GM13977 (cell line): ENCODE results near the gene PTGR2.

Experiments
- DNase-seq: peaks from one replicate; pipeline ENCODE4 v3.0.0; 2012; ENCODE audit warnings: low spot score
- CTCF ChIP-seq: IDR thresholded peaks from 2 replicates; pipeline ENCODE4 v1.5.1; 2012; ENCODE audit warnings: mild to moderate bottlenecking, control low read depth; ENCODE audit not compliant: insufficient read depth; ENCODE audit errors: extremely low read depth, missing control alignments
- in situ Hi-C: fragments of 300-500 bp; cut with MboI; formaldehyde crosslinking; loops from one replicate; pipeline ENCODE4 v1.12.0; 2022; ENCODE audit warnings: low sequenced_read_pairs, low pct_unique_long_range_greater_than_20kb, mixed read lengths, inconsistent platforms; ENCODE audit not compliant: unreplicated experiment

The PTGR2 gene

GRCh38 chr14:73851567-73852382 lies at the start of gene PTGR2:
Gene PTGR2, plus strand, starts transcription at chr14:73851831. Its CDS starts 7,032 bp downstream, at chr14:73858863.
- in situ Hi-C loops: no loop called here
- no peak for TF ChIP-seq CTCF
- DNase-seq: peak; percentile 94

DNA sequence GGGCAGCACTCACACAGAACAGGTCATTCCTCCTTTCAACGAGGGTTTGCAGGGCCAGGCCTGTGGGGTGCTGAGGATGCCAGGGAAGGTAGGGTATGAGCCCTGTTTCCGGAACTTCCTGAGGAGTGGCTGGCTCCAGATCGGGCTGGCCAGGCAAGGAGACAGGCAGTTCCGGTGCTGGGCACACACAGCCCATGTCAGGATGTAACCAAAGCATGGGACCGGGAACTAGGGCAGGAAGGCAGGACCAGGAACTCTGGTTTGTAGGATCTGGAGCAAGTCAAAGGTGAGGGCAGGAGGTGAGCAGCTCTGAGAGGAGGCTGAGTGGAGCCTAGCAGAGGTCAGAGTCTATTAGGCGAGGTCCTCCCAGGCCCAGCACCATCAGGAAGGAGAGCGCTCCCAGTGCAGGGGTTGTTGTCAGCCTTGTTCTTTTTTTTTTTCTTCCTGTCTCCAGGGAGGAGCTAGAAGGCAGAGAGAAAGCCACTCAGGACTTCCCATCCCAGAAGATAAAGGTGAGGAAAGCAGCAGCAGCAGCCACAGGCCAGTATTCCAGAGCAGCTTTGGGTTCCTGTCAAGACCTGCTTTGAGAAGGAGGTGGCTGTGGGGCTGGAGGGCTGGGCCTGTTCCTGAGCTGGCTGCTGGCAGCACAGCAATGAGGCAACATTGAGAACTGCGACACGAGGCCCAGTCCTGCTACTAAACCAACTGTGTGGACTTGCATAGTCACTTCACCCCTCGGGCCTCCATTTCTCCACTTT lies 49.0 kb upstream of the PTGR2 start:
- in situ Hi-C loops: no loop called here
- no peak for DNase-seq
- no peak for TF ChIP-seq CTCF

DNA sequence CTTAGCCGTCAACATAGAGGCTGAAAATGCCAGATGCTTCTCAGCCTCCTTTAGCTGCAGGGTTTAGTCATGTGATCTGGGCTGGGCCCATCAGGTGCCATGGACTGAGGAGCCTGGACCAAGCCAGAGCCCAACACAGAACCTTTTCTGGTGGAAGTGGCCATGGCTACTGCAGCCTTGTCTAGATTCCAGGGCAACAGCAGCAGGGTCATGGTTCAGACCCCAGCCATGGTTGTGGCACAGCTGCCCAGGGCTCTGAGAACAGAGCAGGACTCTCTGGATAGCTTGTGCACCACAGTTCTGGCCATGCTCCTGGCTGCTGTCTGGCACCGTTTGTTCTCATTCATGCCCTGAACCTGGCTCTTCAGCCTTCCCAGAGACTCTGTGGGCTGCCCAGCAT lies 47.0 kb upstream of the PTGR2 start:
- in situ Hi-C loops: no loop called here
- no peak for TF ChIP-seq CTCF
- no peak for DNase-seq

GRCh38 chr14:73807457-73807856 lies 44.2 kb upstream of the PTGR2 start:
- TF ChIP-seq CTCF: no peak
- DNase-seq: no peak
- in situ Hi-C loops: no loop called here

- DNase-seq: no peak
- TF ChIP-seq CTCF: no peak
- in situ Hi-C loops: no loop called here
Measured at GRCh38 chr14:73809391-73809790, 42.2 kb upstream of the PTGR2 start.

GRCh38 chr14:73810478-73811163 lies 41.0 kb upstream of the PTGR2 start:
- in situ Hi-C loops: no loop called here
- TF ChIP-seq CTCF: no peak
- DNase-seq: no peak
